GM06990 (cell line): Measurements from ENCODE around the gene PLAGL2.
"Not testable (repeated sequence)": the region's sequence is repeated elsewhere in the genome, so short reads cannot be mapped to it uniquely, and the experiment has no call there.

ENCODE experiments used
- DNase-seq: peaks from one replicate; pipeline ENCODE4 v3.0.0-alpha.2; 2011; ENCODE audit not compliant: insufficient read length; ENCODE audit errors: extremely low read depth
- H3K27me3 ChIP-seq: replicated peaks from 2 replicates; pipeline ENCODE4 v1.6.0; 2011; ENCODE audit warnings: low read length; ENCODE audit not compliant: control insufficient read depth, insufficient read depth
- H3K36me3 ChIP-seq: 2 replicates; pipeline ENCODE4 v1.5.1; 2011; ENCODE audit warnings: low read length; ENCODE audit not compliant: control insufficient read depth, insufficient read depth
- H3K4me3 ChIP-seq: replicated peaks from 2 replicates; pipeline ENCODE4 v1.5.1; 2011; ENCODE audit warnings: low read depth, mild to moderate bottlenecking, control low read depth, low read length
- CTCF ChIP-seq: IDR thresholded peaks from 2 replicates; pipeline ENCODE4 v1.5.1; 2011; ENCODE audit warnings: low read length, control low read depth, mild to moderate bottlenecking, inconsistent platforms; ENCODE audit not compliant: insufficient read depth, poor library complexity, severe bottlenecking

Gene PLAGL2

GRCh38 chr20:32195581-32195980, 12.0 kb downstream of the PLAGL2 start:
- peaks cover 38% of the 10 kb centered on the region for H3K36me3 ChIP-seq
- no peak overlapping the region for H3K4me3 ChIP-seq
- DNase-seq, result no peak
- TF ChIP-seq CTCF, result no peak
- H3K27me3 ChIP-seq, result no peaks in the 10 kb centered on the region

- H3K4me3 ChIP-seq, result no peak overlapping the region
- no peaks in the 10 kb centered on the region for H3K27me3 ChIP-seq
- DNase-seq, result no peak
- no peak for TF ChIP-seq CTCF
- H3K36me3 ChIP-seq, result peaks cover 29% of the 10 kb centered on the region
Observed at GRCh38 chr20:32193996-32194395, 13.5 kb downstream of the PLAGL2 start.

GRCh38 chr20:32193336-32193735, 14.2 kb downstream of the PLAGL2 start:
- peaks cover 25% of the 10 kb centered on the region for H3K36me3 ChIP-seq
- not testable (repeated sequence) for H3K4me3 ChIP-seq, DNase-seq, H3K27me3 ChIP-seq

- no peak overlapping the region for H3K4me3 ChIP-seq
- no peak for DNase-seq
- H3K36me3 ChIP-seq, result peaks cover 23% of the 10 kb centered on the region
- H3K27me3 ChIP-seq, result no peaks in the 10 kb centered on the region
- no peak for TF ChIP-seq CTCF
Observed at GRCh38 chr20:32192698-32193097, 14.8 kb downstream of the PLAGL2 start.

- DNase-seq, result no peak
- TF ChIP-seq CTCF, result no peak
- no peaks in the 10 kb centered on the region for H3K27me3 ChIP-seq
- peaks cover 18% of the 10 kb centered on the region for H3K36me3 ChIP-seq
- H3K4me3 ChIP-seq, result no peak overlapping the region
Observed at GRCh38 chr20:32191873-32192272, 15.7 kb downstream of the PLAGL2 start.

GRCh38 chr20:32191422-32191821, 16.1 kb downstream of the PLAGL2 start:
- no peaks in the 10 kb centered on the region for H3K27me3 ChIP-seq
- DNase-seq, result no peak
- TF ChIP-seq CTCF, result no peak
- H3K36me3 ChIP-seq, result peaks cover 16% of the 10 kb centered on the region
- no peak overlapping the region for H3K4me3 ChIP-seq
